Fibroblast of skin of left biceps (primary cell): ENCODE data around the gene ARL16.

ENCODE experiments used
- DNase-seq, 2 experiments: peaks; one replicate each; pipeline ENCODE4 v3.0.0-alpha.2; 2013; ENCODE audit warnings: low read depth in 2 of 2

Gene ARL16

DNA sequence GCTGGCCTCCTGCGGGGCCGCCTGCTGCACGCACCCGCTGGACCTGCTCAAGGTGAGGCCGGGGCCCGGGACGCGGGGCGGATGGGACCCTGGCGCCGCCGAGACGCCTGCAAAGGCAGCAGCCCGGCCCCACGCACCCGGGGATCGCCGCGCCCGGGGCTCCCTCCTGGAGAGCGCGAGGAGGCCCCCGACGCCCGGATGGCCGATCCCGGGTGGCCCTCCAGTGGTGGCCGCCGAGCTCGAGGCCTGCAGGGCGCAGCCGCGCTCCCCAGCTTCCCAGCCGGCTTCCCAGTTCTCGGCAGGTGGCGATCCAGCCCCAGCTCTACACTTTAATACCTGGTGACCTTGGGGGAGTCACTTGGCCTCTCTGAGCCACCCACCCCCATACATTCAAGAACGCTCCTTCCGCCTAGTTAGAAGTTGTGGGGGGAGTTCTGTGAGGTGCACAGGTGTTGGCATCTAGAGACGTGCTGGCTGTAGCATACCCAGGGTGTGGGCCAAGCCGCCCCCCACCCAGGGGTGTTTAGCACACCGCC lies 28.9 kb upstream of the ARL16 start:
- DNase-seq = no peak

DNA sequence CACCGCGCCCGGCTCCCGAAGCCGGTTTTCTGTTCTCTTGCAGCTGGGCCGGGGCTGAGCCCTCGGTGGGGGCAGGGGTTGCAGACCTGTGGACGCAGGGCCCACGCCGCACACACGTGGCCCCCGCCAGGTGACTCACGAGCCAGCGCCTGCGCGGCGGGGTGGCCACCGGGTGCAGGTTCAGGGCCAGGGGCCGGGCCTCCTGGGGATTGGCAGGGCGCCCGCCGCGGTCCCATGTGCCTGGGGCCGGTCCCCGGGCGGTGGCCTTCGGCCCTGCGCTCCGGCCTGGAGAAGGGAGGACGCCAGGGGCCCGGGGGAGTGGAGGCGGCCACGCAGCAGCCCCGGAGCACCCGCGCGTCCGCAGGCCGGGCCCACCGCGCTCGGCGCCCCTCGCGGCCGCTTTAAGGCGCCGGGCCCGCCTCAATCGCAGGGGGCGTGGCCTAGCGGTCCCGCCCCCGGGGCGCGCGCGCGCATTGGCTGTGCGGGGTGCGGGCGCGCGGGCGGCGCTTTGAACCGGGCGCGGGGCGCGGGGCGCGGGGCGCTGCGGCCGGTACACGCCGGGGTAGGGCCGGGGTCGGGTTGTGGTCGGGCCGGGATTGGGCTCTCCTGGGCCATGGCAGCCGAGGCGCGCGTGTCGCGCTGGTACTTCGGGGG lies 28.3 kb upstream of the ARL16 start, which contains the start of gene SLC25A10:
Gene SLC25A10, plus strand, starts transcription at position 471 of the 654 bp plus-strand sequence. Its CDS starts 143 bp downstream, at position 614.
- peak in 1 of 2 experiments; percentile 33 for DNase-seq

DNA sequence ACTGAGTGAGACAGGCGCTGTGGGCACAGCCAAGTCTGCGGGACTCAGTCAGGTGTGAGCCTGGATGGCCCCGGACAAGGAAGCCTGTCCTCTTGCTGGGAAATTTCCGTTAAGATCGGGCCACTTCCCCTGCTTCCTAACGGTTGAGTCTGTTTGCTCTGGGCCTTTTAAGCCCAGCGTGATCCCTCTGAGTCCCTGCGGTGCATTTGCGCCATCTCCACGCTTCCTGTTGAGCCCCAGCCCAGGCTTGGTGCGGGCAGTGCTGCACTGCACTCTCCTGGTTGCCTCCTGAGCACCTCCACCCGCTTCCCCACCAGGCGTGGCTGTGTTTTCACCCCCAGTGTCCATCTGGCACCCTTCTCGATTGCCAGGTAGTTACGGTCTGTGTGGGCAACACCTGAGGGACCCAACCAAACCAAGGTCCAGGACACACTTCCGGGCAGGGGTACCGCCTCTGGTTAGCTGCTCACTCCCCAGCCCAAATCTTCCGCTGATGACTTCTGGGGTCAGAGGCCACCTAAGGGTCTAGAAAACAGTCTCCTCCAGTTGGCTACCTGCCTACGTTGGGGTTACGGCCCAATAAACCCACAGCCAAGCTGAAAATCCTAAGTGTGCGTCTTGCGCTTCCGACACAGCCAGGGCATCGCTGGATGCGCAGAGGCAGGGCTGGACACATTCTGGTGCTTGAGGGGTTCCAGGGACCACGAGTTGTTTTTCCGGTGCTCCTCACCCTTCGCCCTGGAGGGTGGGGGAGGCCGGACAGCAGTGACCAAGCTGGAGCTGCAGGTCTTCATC lies 27.1 kb upstream of the ARL16 start:
- no peak for DNase-seq

DNA sequence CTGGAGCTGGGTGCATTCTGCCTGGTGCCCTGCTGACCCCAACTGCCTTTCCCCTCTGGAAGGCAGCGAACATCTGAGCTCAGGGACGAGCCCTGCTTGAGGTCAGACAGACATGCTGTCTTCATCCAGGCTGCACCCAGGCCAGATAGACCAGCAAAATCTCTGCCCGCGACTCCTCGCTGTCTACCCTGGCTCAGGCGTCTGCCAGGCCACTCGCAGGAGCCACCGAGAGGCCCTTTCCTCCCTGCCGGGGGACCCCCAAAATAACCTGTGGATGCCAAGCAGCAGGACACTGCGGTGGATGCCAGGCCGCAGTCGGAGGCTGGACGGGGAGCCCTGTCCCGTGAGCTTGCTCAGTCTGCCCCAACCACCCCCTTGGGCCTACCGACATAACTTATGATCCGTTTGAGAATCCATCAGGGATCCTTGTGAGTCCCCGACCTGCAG lies 25.2 kb upstream of the ARL16 start:
- DNase-seq = no peak

DNA sequence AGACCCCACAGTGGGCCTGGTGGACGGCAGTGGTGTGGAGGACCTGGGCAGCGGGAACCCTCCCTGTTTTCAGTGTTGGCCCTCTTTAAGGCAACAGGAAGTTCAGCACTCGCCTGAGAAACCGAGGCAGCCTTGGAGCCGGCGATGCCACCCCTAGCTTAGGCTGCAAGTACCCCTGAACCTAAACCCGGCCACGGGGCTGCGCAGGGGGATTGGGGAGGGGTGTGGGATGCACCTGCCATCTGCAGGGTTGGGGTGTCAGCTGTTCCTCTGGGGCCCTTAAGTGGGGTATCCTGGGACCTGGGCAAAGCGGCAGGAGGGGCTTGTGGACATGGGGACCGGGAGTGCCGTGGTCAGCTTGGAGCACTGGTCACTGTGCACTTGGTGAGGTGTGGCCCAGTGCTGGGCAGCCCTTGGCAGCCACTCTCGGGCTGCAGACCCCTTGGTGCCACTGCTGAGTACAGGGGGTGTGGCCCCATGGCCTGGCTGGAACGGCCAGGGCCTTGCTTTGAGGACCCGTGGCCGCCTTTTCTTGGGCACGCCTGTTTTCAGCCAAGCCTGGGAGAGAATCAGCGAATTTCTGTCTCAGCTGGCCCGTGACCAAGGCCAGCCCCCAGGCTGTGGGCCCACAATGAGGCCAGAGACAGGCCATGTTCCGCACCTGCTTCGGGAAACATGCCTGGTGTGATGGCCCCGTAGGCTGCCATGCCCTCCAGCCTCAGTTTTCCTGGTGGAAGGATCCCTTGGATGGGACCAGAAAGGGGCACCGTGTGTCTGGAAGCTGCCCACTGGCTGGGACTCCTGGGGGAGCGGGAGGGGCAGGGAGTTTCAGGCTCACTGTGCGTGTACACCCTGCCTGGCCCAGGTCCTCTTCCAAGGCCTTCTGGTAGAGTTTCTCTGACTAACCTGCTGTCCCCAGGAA lies 24.4 kb upstream of the ARL16 start:
- DNase-seq = no peak

DNA sequence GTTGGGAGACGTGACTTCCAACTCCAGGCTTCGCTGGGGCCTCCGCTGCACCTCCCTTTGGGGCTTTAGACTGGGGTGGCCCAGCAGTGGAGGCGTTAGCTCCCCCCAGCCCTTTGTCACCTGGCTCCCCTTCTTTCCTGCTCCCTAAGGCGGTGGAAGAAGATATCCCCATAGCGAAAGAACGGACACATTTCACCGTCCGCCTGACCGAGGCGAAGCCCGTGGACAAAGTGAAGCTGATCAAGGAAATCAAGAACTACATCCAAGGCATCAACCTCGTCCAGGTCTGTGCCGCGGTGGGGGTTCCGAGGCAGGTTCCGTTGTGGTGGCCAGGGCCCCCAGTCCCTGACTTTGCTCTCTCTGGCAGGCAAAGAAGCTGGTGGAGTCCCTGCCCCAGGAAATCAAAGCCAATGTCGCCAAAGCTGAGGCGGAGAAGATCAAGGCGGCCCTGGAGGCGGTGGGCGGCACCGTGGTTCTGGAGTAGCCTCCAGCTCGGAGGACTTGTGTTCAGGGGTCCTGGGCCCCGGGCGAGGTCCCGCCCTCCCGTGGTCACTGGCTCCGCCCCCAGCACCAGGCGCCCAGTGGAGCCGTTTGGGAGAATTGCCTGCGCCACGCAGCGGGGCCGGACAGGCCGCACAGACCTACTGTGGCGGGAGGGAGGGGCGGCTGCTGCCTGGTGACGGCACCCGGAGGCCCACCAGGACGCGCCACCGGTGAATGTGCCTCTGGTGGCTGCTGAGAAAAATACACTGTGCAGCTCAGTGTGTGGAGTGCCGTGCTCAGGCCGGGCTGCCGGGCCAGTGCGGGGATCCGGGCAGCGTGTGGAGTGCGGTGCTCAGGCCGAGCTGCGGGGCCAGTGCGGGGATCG lies 23.4 kb upstream of the ARL16 start:
- no peak for DNase-seq

DNA sequence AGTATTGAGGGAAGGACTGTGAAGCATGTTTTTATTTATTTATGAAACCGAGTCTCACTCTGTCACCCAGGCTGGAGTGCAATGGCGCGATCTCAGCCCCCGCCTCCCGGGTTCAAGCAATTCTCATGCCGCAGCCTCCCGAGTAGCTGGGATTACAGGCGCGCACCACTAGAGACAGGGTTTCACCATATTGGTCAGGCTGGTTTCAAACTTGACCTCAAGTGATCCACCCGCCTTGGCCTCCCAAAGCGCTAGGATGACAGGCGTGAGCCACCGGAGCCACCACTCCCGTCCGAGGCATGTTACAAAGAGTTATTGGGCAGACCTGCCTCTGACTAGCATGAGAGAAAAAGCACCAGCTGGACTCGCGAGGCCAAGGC lies 22.6 kb upstream of the ARL16 start:
- DNase-seq = no peak

DNA sequence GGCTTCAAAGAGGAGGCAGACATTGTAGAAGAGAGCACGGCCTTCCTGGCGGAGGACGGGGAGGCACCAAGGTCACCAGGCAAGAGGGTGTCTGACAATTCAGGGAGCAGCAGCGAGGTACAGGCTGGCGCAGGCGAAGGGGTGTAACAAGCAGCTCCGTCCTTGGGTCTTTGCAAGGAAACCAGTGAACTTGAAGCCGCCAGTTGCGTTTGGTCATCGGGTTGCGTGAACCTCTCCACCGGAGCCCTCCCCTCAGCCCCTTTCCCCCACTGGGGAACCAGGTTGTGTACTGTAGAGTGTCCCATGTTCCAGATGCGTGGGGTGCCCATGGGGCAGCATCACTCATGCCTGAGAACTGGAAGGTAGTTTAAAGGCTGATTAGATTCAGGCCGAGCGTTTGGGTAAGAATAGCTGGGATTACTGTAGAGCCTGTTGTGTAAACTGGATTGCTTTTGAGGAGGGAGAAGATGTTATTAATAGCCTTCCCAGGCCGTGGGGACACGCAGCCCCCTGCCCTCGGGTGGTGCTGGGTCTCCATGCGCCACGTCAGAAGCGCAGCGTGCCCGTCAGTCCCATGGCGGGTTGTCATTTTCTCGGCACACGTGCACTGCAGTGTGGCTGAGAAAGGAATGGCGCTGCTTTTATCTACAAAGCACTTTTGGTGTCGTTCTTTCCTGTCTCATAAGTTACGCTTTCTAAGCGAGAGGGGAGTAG lies 22.1 kb upstream of the ARL16 start:
- no peak for DNase-seq

DNA sequence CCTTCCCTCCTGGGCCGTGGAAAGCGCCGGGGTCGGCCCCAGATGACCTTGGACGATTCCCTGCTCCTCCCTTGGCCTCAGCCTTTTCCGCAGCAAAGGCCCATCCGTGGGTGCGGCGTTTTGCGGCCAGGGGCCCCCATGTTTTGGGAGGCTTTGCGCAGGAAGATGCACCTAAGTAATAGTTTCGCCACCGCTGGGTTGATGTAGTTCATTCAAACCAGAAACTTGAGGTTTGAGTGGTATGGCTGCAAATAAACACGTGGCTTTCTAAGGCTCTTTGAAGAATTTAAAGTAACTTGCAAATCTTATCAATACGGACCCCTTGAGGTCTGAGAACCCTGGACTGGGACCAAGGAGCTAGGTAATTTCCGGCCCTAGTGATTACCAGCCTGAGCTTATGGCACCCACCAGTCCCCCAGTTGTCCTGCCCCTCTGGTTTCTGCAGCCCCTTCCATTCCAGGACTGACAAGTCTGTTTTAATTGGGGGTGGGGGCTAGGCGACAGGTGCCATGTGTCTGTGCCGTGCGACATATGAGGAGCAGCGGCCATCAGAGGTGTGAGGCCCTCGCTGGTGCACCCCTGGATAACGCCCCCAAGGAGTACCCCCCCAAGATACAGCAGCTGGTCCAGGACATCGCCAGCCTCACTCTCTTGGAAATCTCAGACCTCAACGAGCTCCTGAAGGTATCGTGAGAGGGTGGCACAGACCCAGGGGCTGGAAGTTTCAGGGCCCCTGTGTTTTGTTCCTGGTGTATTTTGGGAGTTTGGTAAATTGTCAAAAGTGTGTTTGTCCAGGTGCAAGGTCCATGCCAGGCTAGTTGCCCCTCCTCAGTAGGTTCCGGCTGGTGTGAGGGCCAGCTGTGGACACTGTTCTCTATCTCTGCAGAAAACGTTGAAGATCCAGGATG lies 20.4 kb upstream of the ARL16 start:
- DNase-seq = no peak

DNA sequence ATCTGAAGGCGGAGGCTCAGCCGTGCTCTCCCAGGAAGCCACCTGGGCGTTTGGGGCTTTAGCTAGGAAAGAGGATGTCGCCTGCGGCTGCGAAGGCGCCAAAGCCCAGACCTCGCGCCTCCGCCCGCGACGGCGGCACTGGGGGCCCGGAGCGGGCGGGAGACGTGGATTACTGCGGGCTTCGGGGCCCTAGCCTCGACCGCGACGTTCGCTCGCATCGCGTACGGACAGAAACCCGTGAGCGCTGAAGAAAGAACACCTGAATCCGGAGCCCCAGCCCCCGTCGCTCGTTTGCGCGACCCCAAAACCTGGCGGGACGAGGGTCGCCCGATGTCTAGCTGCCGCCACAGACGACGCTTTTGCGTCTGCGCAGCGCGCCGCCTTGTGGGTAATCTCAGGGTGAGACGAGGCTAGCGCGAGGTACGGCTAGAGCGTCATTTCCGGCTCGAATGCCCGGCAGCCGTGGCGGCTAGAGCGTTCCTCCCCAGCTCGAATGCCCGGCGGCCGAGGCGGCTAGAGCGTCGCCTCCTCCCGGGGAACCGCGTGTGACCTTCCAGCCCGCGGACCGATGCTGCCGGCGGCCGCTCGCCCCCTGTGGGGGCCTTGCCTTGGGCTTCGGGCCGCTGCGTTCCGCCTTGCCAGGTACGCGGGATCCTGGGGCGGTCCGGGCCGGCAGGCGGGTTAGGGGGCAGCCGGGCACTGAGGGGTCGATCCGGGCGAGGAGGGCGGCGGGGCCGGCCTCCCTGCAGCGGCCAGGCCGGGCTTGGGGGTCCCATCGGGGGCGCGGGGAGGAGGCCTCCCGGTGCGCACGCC lies 19.5 kb upstream of the ARL16 start, which contains the start of gene MRPL12:
Gene MRPL12, plus strand, starts transcription at position 434 of the 813 bp plus-strand sequence. Its CDS starts 135 bp downstream, at position 569.
- peak; percentile 64 to 69 for DNase-seq

DNA sequence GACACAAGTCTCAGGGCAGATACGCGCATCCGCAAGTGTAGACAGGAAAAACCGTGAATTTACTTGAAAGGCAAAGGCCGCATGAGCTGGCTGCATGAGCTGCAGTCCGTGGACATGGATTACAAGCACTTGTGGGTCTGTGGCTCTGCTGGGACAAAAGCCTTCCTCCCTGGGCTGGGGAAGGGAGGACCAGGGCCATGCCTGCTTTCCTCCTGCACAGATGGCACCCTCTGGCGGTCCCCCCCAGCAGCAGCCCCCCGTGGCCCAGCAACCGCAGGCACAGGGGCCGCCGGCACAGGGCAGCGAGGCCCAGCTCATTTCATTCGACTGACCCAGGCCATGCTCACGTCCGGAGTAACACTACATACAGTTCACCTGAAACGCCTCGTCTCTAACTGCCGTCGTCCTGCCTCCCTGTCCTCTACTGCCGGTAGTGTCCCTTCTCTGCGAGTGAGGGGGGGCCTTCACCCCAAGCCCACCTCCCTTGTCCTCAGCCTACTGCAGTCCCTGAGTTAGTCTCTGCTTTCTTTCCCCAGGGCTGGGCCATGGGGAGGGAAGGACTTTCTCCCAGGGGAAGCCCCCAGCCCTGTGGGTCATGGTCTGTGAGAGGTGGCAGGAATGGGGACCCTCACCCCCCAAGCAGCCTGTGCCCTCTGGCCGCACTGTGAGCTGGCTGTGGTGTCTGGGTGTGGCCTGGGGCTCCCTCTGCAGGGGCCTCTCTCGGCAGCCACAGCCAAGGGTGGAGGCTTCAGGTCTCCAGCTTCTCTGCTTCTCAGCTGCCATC lies 17.9 kb upstream of the ARL16 start:
- DNase-seq = no peak

DNA sequence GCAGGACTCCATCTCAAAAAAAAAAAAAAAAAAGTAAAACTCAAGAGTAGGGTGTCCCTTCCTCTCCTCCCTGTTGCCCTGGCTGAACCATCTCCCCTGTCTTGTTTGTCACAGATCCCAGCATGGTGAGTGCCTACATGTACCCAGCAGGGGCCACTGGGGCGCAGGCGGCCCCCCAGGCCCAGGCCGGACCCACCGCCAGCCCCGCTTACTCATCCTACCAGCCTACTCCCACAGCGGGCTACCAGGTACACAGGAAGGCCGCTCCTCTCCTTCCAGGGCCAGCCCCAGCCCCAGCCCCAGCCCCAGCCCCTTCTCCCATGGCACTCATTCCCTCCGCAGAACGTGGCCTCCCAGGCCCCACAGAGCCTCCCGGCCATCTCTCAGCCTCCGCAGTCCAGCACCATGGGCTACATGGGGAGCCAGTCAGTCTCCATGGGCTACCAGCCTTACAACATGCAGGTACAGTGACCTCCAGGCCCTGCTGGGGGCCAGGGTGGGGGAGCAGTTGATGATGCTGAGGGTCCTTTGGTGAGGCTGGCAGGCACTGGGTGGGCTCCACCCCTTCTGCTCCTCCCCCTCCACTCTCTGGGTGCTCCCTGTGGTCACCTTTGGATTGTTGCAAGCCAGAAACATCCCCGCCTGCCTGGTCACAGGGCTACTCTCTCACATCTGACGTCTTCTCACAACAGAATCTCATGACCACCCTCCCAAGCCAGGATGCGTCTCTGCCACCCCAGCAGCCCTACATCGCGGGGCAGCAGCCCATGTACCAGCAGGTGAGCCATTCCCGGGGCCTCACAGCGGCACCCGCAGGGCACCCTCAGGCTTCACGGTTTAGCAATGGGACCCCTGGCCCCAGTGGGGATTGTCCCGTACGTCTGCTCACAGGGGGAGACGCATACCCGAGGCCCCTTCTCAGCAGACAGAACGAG lies 17.0 kb upstream of the ARL16 start:
- no peak for DNase-seq

DNA sequence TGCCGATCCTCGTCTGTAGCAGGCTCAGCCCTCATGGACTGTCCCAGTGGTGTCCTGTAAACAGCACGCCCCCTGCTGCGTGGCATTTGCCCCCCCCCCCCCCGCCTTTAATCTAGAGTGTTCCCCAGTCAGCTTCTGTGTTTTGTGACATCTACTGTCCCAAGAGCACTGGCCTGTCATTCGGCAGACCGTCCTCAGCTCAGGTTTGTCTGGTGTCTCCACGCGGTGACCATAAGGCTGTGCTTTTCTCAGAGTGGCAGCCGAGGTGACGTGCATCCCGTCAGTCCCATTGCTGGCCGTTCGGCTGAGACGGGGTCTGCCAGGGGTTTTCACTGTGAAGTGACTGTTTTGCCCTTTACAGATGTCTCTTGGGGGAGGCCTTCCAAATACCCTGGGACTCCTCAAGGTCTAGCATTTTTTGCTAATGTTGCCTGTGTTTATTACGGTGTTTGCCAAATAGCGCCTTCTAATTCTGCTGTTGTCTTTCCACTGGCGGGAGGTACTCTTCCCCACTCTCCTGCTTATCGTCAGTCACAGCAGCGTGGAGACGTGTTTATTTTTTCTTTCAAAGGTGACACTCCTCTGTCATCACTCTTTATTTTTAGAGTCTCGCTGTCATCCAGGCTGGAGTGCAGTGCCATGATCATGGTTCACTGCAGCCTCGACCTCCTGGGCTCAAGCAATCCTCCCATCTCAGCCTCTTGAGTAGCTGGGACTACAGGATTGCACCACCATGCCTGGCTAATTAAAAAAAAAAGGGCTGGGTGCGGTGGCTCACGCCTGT lies 13.9 kb upstream of the ARL16 start:
- no peak for DNase-seq

DNA sequence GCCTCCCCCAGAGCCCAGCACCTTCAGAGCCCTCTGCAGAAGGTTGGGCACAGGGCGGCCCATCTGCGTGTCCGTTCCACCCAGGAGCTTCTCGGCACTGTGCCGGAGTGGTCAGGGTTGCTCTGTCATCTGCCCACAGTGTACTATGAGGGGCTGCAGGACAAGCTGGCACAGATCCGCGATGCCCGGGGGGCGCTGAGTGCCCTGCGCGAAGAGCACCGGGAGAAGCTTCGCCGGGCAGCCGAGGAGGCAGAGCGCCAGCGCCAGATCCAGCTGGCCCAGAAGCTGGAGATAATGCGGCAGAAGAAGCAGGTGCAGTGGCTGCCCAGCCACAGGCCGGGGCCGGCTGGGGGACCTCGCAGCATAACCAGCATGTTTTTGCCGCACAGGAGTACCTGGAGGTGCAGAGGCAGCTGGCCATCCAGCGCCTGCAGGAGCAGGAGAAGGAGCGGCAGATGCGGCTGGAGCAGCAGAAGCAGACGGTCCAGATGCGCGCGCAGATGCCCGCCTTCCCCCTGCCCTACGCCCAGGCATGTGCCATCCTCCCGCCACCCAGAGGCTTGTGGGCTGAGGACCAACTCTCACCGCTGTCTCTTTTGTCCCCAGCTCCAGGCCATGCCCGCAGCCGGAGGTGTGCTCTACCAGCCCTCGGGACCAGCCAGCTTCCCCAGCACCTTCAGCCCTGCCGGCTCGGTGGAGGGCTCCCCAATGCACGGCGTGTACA lies 12.8 kb upstream of the ARL16 start:
- no peak for DNase-seq

DNA sequence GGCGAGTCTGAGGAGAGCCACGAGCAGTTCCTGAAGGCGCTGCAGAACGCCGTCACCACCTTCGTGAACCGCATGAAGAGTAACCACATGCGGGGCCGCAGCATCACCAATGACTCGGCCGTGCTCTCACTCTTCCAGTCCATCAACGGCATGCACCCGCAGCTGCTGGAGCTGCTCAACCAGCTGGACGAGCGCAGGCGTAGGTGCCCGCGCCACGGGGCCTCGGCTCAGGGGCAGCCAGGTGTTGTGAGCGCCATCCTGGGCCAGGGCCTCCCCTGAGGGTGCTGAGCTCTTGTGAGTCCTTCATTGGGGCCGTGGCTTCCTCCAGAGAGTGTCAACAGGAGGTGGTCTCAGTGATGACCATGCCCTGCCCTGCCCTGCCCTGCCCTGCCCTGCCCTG lies 12.2 kb upstream of the ARL16 start:
- no peak for DNase-seq
